Suprapubic skin (tissue), 4 donors: ENCODE data around the gene EFEMP1. TPM values are rescaled to one million over a fixed set of nuclear protein-coding genes. Genes with fewer than 3 reads are reported as not detected.

Source experiments
- DNase-seq, 2 donors: peaks; one replicate each; pipeline ENCODE4 v3.0.0-alpha.2; 2019; ENCODE audit warnings: low spot score in 2 of 2
- H3K27ac ChIP-seq: fragments of 200-600 bp; sonication (generic); one replicate; pipeline ENCODE4 v1.5.1; 2019
- H3K27me3 ChIP-seq: fragments of 200-600 bp; sonication (generic); one replicate; pipeline ENCODE4 v1.5.1; 2019
- H3K36me3 ChIP-seq: fragments of 200-600 bp; sonication (generic); one replicate; pipeline ENCODE4 v1.5.1; 2019
- H3K4me1 ChIP-seq: fragments of 200-600 bp; sonication (generic); one replicate; pipeline ENCODE4 v1.5.1; 2019
- H3K4me3 ChIP-seq: fragments of 200-600 bp; sonication (generic); one replicate; pipeline ENCODE4 v1.5.1; 2019; ENCODE audit warnings: mild to moderate bottlenecking
- H3K9me3 ChIP-seq: fragments of 200-600 bp; sonication (generic); one replicate; pipeline ENCODE4 v1.5.1; 2019
- CTCF ChIP-seq, 2 donors: fragments of 200-600 bp in 1 of 2; fragments of 450-650 bp in 1 of 2; sonication (generic) in 1 of 2; IDR thresholded peaks; one replicate each; pipeline ENCODE4 v1.5.1; 2016 to 2019; ENCODE audit warnings: antibody characterized with exemption in 2 of 2, mild to moderate bottlenecking in 1 of 2, moderate library complexity in 1 of 2
- EP300 ChIP-seq: sonication (generic); formaldehyde crosslinking; IDR thresholded peaks from one replicate; pipeline ENCODE4 v1.6.1; 2017; ENCODE audit warnings: antibody characterized with exemption
- POLR2A ChIP-seq, 2 donors: fragments of 450-650 bp; IDR thresholded peaks; one replicate each; pipeline ENCODE4 v1.6.1; 2017; ENCODE audit warnings: antibody characterized with exemption in 2 of 2, mild to moderate bottlenecking in 2 of 2, moderate library complexity in 2 of 2
- POLR2AphosphoS5 ChIP-seq, 3 donors: sonication (generic); formaldehyde crosslinking; IDR thresholded peaks; one replicate each; pipeline ENCODE4 v1.6.1; 2017; ENCODE audit warnings: antibody characterized with exemption in 3 of 3
- WGBS: methylation state at CpG from one replicate; pipeline ENCODE4 v1.1.5; 2018; 5-methylcytosine and 5-hydroxymethylcytosine counted together
- total RNA-seq, 4 donors: library from RNA; depleted of rRNA; stranded (reverse); fragments of >200 nt; gene quantifications; one replicate each; pipeline ENCODE4 v1.1.0, GENCODE V29; 2016

The EFEMP1 gene
- total RNA-seq, 4 donors from 2014 or later = 93.1 to 145 (median 137) TPM

GRCh38 chr2:55885944-55886281 lies 37.7 kb downstream of the EFEMP1 start:
- TF ChIP-seq EP300 = no peak
- TF ChIP-seq CTCF (IDR thresholded peaks at IDR 0.05) = no peak
- Histone ChIP-seq H3K4me1 (peaks cover 38% of the 10 kb centered on the region), H3K9me3 (no peaks in the 10 kb centered on the region), H3K4me3 (no peak overlapping the region), H3K36me3 (no peaks in the 10 kb centered on the region), H3K27me3 (no peaks in the 10 kb centered on the region), H3K27ac (peak overlapping the region; percentile 0)
- no peak for DNase-seq

- Histone ChIP-seq H3K4me3 (no peak overlapping the region), H3K36me3 (no peaks in the 10 kb centered on the region), H3K9me3 (no peaks in the 10 kb centered on the region), H3K27me3 (no peaks in the 10 kb centered on the region), H3K27ac (peak overlapping the region; percentile 26), H3K4me1 (peaks cover 38% of the 10 kb centered on the region)
- no peak for DNase-seq
- TF ChIP-seq EP300 (no peak), CTCF (IDR thresholded peaks at IDR 0.05) (no peak), POLR2AphosphoS5 (IDR thresholded peaks at IDR 0.05) (no peak), POLR2A (IDR thresholded peaks at IDR 0.05) (no peak)
- WGBS = 80% methylated on average over 10 of the region's 11 CpGs
Observed at GRCh38 chr2:55885127-55885943, 38.2 kb downstream of the EFEMP1 start.

- Histone ChIP-seq H3K36me3 (no peaks in the 10 kb centered on the region), H3K27ac (no peak overlapping the region), H3K4me3 (no peak overlapping the region), H3K9me3 (no peaks in the 10 kb centered on the region), H3K4me1 (peaks cover 35% of the 10 kb centered on the region), H3K27me3 (no peaks in the 10 kb centered on the region)
- no peak for DNase-seq
- WGBS = 85% methylated on average over 1 of the region's 1 CpG
- TF ChIP-seq EP300 = no peak
- no peak for TF ChIP-seq CTCF (IDR thresholded peaks at IDR 0.05)
- no peak for TF ChIP-seq POLR2A (IDR thresholded peaks at IDR 0.05)
- no peak for TF ChIP-seq POLR2AphosphoS5 (IDR thresholded peaks at IDR 0.05)
Observed at GRCh38 chr2:55883829-55884228, 39.8 kb downstream of the EFEMP1 start.

- 35% methylated on average over 3 of the region's 3 CpGs for WGBS
- no peak for TF ChIP-seq POLR2AphosphoS5 (IDR thresholded peaks at IDR 0.05)
- no peak for TF ChIP-seq POLR2A (IDR thresholded peaks at IDR 0.05)
- no peak for TF ChIP-seq EP300
- no peak for TF ChIP-seq CTCF (IDR thresholded peaks at IDR 0.05)
Observed at GRCh38 chr2:55883357-55883756, 40.2 kb downstream of the EFEMP1 start.

GRCh38 chr2:55882954-55883353 lies 40.6 kb downstream of the EFEMP1 start:
- TF ChIP-seq CTCF (IDR thresholded peaks at IDR 0.05) (no peak), POLR2AphosphoS5 (IDR thresholded peaks at IDR 0.05) (no peak), EP300 (no peak), POLR2A (IDR thresholded peaks at IDR 0.05) (no peak)
- Histone ChIP-seq H3K4me3 (no peak overlapping the region), H3K9me3 (no peaks in the 10 kb centered on the region), H3K27me3 (no peaks in the 10 kb centered on the region), H3K27ac (no peak overlapping the region), H3K4me1 (peaks cover 28% of the 10 kb centered on the region), H3K36me3 (no peaks in the 10 kb centered on the region)
- 76% methylated on average over 4 of the region's 4 CpGs for WGBS
- no peak for DNase-seq

More at GRCh38 chr2:55883357-55883756, 40.2 kb downstream of the EFEMP1 start:
- Histone ChIP-seq H3K9me3 (no peaks in the 10 kb centered on the region), H3K36me3 (no peaks in the 10 kb centered on the region), H3K27ac (no peak overlapping the region), H3K4me1 (peaks cover 30% of the 10 kb centered on the region), H3K4me3 (no peak overlapping the region), H3K27me3 (no peaks in the 10 kb centered on the region)
- DNase-seq = no peak
